Stimulated activated naive CD8-positive, alpha-beta T cell treated with anti-CD3 and anti-CD28 coated beads, Interleukin-15, Interleukin-2, amounts not matched to agents 100 ng/mL and 50 ng/mL, for 24 hours (primary cell): ENCODE data around the gene AATF.
A peak's percentile ranks its signal among the peaks of the same experiment; 100 is the strongest.

Experiments
- H3K27ac Mint-ChIP-seq: one replicate; pipeline ENCODE4 v1.8.0; 2021; ENCODE audit warnings: mild to moderate bottlenecking, mixed read lengths
- H3K27me3 Mint-ChIP-seq: one replicate; pipeline ENCODE4 v1.8.0; 2021; ENCODE audit warnings: mixed read lengths
- H3K36me3 Mint-ChIP-seq: one replicate; pipeline ENCODE4 v1.8.0; 2021; ENCODE audit warnings: low read depth, mixed read lengths
- H3K4me1 Mint-ChIP-seq: one replicate; pipeline ENCODE4 v1.8.0; 2021; ENCODE audit warnings: low read depth, mixed read lengths
- H3K4me3 Mint-ChIP-seq: one replicate; pipeline ENCODE4 v1.8.0; 2021; ENCODE audit warnings: mild to moderate bottlenecking, mixed read lengths
- H3K9me3 Mint-ChIP-seq: one replicate; pipeline ENCODE4 v1.8.0; 2021; ENCODE audit warnings: mixed read lengths

The AATF gene

DNA sequence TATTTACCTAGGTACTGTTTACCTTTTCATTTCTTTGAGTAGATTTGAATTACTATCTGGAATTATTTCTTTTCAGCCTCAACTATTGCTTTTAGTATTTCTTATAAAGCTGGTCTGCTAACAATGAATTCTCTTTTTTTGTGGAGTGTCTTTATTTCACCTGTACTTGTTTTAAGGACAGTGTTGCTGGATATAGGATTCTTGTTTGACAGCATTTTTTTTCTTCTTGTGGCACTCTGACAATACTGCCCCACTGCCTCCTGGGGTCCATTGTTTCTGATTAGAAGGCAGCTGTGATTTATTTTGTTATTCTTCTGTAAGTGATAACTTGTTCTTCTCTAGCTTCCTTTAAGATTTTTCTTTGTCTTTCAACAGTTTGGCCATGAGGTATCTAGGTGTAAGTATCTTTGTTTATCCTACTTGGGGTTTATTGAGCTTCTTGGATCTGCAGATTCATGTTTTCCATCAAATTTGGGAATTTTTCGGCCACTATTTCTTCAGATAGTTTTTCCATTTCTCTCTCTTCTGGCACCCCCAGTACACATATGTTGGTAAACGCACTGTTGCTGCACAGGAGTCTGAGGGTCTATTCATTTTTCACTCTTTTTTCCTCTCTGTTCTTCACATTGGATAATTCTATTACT lies 130.4 kb downstream of the AATF start:
- H3K36me3 Mint-ChIP-seq, result peaks cover 7% of the 10 kb centered on the region
- H3K4me3 Mint-ChIP-seq, result no peak overlapping the region
- no peaks in the 10 kb centered on the region for H3K27me3 Mint-ChIP-seq
- H3K27ac Mint-ChIP-seq, result no peak overlapping the region
- H3K9me3 Mint-ChIP-seq, result peaks cover 6% of the 10 kb centered on the region
- H3K4me1 Mint-ChIP-seq, result no peaks in the 10 kb centered on the region

DNA sequence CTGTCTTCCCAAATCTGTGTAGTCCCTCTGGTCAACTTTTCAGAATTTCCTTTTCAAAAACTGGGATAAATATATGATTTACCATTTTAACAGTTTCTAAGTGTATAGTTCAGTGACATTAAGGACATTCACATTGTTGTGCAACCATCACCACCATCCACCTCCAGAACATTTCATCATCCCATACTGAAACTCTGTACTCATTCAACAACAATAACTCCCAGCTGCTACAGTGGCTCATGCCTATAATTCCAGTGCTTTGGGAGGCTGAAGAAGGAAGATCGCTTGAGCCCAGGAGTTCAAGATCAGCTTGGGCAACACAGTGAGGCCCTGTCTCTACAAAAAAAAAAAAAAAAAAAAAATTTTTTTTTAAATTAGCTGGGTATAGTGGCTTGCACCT lies 131.0 kb downstream of the AATF start:
- Mint-ChIP-seq H3K4me1 (no peaks in the 10 kb centered on the region), H3K9me3 (peaks cover 6% of the 10 kb centered on the region), H3K27me3 (no peaks in the 10 kb centered on the region), H3K4me3 (no peak overlapping the region), H3K36me3 (peaks cover 7% of the 10 kb centered on the region), H3K27ac (no peak overlapping the region)

GRCh38 chr17:37081287-37081686 lies 132.5 kb downstream of the AATF start:
- Mint-ChIP-seq H3K4me1 (no peaks in the 10 kb centered on the region), H3K27me3 (no peaks in the 10 kb centered on the region), H3K9me3 (peaks cover 6% of the 10 kb centered on the region), H3K4me3 (no peak overlapping the region), H3K27ac (no peak overlapping the region), H3K36me3 (peaks cover 20% of the 10 kb centered on the region)

DNA sequence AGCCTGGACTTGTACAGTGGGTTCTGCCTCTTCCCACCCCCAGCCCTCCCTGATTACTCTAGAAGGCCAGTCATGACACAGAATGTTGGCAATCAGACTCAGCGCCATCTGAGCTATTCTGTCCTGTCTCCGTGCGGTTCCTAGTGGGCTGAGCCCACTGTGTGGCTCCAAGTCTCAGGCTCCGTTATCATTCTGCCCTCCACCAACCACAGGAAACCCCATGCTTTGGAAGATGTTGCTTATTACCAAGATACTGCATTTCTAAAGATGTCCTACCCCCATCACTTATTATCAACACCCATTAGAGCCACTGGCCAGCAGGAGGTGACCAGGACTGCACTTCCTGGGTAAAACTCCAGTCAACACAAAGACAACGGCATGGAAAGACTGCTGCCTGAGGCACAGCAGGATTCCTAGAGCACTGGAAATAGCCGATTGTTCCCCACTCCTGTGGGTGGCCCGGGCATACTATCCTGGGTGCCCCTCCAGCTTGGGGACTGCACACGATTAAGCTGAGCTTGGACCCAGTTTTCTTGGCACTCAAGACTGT lies 133.6 kb downstream of the AATF start:
- Mint-ChIP-seq H3K27me3 (no peaks in the 10 kb centered on the region), H3K36me3 (peaks cover 30% of the 10 kb centered on the region), H3K9me3 (peaks cover 6% of the 10 kb centered on the region), H3K27ac (no peak overlapping the region), H3K4me1 (no peaks in the 10 kb centered on the region), H3K4me3 (no peak overlapping the region)

GRCh38 chr17:37082985-37083384 lies 134.2 kb downstream of the AATF start:
- peaks cover 4% of the 10 kb centered on the region for H3K4me1 Mint-ChIP-seq
- peaks cover 6% of the 10 kb centered on the region for H3K9me3 Mint-ChIP-seq
- H3K36me3 Mint-ChIP-seq, result peaks cover 36% of the 10 kb centered on the region
- no peaks in the 10 kb centered on the region for H3K27me3 Mint-ChIP-seq
- H3K27ac Mint-ChIP-seq, result no peak overlapping the region
- no peak overlapping the region for H3K4me3 Mint-ChIP-seq

DNA sequence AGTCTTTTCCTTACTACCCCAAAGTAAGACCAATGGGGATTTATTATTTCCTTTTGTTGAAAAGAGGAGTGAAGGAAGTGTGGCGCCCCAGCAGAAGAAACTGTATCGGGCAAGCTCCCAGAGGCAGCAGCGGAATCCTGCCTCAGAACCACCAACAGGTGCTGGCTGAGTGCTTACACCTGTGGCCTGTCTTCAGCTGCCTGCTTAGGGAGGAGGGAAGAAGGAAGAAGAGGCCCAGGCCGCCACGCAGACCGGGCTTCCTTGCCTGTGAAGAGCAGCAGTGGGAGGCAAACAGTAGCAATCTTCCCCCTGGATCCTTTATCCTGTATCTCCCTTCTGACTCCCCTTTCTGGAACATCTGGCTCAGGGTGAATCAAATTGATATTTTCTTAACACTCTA lies 134.7 kb downstream of the AATF start:
- no peak overlapping the region for H3K4me3 Mint-ChIP-seq
- H3K27ac Mint-ChIP-seq, result no peak overlapping the region

GRCh38 chr17:37084372-37084771 lies 135.6 kb downstream of the AATF start:
- peaks cover 46% of the 10 kb centered on the region for H3K36me3 Mint-ChIP-seq
- peaks cover 18% of the 10 kb centered on the region for H3K4me1 Mint-ChIP-seq
- no peaks in the 10 kb centered on the region for H3K27me3 Mint-ChIP-seq
- peaks cover 4% of the 10 kb centered on the region for H3K9me3 Mint-ChIP-seq
- no peak overlapping the region for H3K4me3 Mint-ChIP-seq
- no peak overlapping the region for H3K27ac Mint-ChIP-seq

More for the DNA sequence above, 134.7 kb downstream of the AATF start:
- Mint-ChIP-seq H3K9me3 (peaks cover 6% of the 10 kb centered on the region), H3K36me3 (peaks cover 41% of the 10 kb centered on the region), H3K27me3 (no peaks in the 10 kb centered on the region), H3K4me1 (peaks cover 9% of the 10 kb centered on the region)

DNA sequence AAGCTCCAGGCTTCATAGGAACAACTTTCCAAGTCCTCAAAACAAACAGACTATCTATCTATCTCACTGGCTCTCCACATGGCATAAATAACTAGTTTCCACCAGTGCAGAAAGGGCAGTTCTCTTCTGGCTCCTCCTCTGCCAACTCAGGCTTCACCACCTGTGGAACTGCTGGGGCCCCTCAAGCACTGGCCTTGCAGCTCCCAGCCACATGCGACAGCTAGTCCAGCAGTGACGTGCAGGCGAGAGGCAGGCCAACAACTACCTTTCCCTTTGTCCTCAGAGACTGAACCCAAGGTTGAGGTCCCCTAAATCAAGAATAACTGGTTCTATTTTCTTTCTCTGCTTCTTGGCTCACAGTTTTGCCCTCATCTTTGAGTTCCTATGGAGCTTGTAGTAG lies 137.6 kb downstream of the AATF start:
- Mint-ChIP-seq H3K4me3 (no peak overlapping the region), H3K4me1 (peaks cover 37% of the 10 kb centered on the region), H3K27me3 (no peaks in the 10 kb centered on the region), H3K36me3 (peaks cover 61% of the 10 kb centered on the region), H3K9me3 (no peaks in the 10 kb centered on the region), H3K27ac (no peak overlapping the region)

- H3K4me1 Mint-ChIP-seq, result peaks cover 38% of the 10 kb centered on the region
Observed at GRCh38 chr17:37086948-37087347, 138.2 kb downstream of the AATF start.

DNA sequence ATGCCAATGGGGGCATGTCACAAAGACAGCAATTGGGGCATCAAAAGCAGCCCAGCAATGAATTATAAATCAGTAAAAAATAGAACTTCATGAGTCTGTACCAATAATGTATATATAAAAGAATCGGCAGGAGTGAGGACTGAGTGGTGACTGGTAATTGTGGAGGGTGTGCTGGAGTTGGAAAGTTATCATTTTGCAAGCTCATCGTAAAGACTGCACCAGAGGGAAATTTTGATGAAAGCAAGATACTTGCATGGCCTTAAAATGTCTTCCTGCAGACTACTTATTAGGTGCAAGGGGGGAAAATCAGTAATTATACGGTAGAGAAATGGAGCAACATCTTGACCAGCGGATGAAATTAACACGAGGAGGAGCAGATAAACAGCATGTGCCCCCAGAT lies 138.9 kb downstream of the AATF start:
- Mint-ChIP-seq H3K4me3 (no peak overlapping the region), H3K27me3 (no peaks in the 10 kb centered on the region), H3K36me3 (peaks cover 66% of the 10 kb centered on the region), H3K27ac (no peak overlapping the region), H3K9me3 (no peaks in the 10 kb centered on the region), H3K4me1 (peaks cover 42% of the 10 kb centered on the region)

More at GRCh38 chr17:37086948-37087347, 138.2 kb downstream of the AATF start:
- no peaks in the 10 kb centered on the region for H3K9me3 Mint-ChIP-seq
- no peak overlapping the region for H3K27ac Mint-ChIP-seq
- peaks cover 63% of the 10 kb centered on the region for H3K36me3 Mint-ChIP-seq
- no peak overlapping the region for H3K4me3 Mint-ChIP-seq
- no peaks in the 10 kb centered on the region for H3K27me3 Mint-ChIP-seq

DNA sequence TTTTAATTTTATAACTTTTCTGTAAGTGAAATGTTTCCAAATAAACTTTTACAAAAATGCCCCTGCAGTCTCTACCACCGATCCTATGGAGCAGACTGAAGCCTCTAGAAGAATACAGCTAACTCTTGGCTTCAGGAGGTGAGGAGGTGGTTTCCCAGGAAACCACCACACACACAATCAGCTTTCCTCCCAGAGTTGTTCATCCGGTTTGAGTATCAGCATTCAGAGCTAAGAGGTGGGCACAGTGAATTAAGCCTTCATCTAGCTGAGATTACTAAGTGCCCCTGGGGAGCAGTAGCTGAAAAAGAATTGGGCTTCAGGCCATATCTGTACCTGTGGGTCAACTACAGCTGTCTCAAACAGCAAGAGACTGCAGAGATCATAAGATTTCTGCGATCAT lies 139.7 kb downstream of the AATF start:
- H3K9me3 Mint-ChIP-seq, result no peaks in the 10 kb centered on the region

GRCh38 chr17:37088913-37089312 lies 140.2 kb downstream of the AATF start:
- Mint-ChIP-seq H3K36me3 (peaks cover 76% of the 10 kb centered on the region), H3K9me3 (no peaks in the 10 kb centered on the region), H3K4me1 (peaks cover 42% of the 10 kb centered on the region), H3K27me3 (no peaks in the 10 kb centered on the region), H3K27ac (peak overlapping the region; percentile 61), H3K4me3 (no peak overlapping the region)

More for the DNA sequence above, 139.7 kb downstream of the AATF start:
- Mint-ChIP-seq H3K27me3 (no peaks in the 10 kb centered on the region), H3K27ac (peak overlapping the region; percentile 61), H3K4me3 (no peak overlapping the region), H3K4me1 (peaks cover 42% of the 10 kb centered on the region), H3K36me3 (peaks cover 73% of the 10 kb centered on the region)

- Mint-ChIP-seq H3K4me1 (peaks cover 42% of the 10 kb centered on the region), H3K4me3 (peak overlapping the region; percentile 6), H3K27ac (peak overlapping the region; percentile 76), H3K27me3 (no peaks in the 10 kb centered on the region), H3K9me3 (no peaks in the 10 kb centered on the region), H3K36me3 (peaks cover 81% of the 10 kb centered on the region)
Observed at GRCh38 chr17:37089956-37090355, 141.2 kb downstream of the AATF start.

DNA sequence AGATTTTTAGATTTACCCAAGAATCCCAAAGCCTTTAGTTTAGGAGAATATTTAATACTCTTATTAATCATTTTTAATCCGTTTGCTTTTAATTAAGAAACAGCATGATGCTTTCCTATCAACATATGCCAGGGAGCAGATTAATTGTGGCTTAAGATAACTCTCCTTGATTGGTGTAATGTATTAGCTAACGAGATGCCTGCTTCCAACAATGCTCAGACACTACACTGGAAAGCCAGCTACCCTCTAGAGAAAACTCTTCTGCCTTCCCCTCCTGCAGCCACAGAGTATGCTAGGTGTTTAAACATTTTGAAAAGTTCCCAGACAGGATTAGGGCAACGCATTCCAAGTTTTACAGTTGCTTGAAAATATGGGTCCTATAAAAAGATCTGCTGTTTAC lies 142.2 kb downstream of the AATF start:
- Mint-ChIP-seq H3K9me3 (no peaks in the 10 kb centered on the region), H3K4me3 (no peak overlapping the region), H3K27me3 (no peaks in the 10 kb centered on the region), H3K36me3 (peaks cover 82% of the 10 kb centered on the region), H3K27ac (no peak overlapping the region), H3K4me1 (peaks cover 42% of the 10 kb centered on the region)

DNA sequence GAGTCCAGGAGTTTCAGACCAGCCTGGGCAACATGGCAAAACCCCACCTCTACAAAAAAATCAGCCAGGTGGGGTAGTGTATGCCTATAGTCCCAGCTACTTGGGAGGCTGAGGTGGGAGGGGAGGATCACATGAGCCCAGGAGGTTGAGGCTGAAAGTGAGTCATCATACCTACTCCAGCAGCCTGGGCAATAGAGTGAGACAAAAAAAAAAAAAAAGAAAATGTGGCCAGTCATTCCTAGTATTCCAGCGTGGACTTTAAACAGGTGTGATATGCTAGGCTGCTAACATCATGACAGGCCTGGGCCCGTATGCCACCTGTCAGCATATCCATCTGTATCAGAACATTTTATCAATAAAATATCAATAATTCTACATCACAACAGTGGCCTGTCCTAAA lies 143.3 kb downstream of the AATF start:
- H3K27me3 Mint-ChIP-seq, result no peaks in the 10 kb centered on the region
- H3K9me3 Mint-ChIP-seq, result no peaks in the 10 kb centered on the region
- no peak overlapping the region for H3K4me3 Mint-ChIP-seq
- peaks cover 83% of the 10 kb centered on the region for H3K36me3 Mint-ChIP-seq
- peaks cover 42% of the 10 kb centered on the region for H3K4me1 Mint-ChIP-seq
- peak overlapping the region; percentile 18 for H3K27ac Mint-ChIP-seq

DNA sequence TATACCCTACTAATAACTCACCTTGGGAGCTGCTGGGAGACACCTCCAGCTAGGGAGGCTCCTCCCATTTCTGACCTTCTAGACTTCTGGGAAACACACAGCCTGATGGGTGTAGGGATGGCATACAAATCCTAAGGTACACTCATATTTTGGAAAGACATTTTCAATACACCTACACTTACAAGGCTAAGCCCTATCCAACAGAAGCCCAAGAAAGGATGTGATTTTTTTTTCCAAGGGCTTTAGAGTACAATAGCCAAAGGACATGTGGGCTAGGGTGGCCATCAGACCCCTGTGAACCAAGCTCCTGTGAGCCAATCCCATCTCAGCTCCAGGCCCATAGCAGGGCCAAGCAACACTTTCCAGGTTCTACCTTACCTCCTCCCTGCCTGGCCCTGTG lies 143.9 kb downstream of the AATF start:
- H3K36me3 Mint-ChIP-seq, result peaks cover 83% of the 10 kb centered on the region
- H3K4me1 Mint-ChIP-seq, result peaks cover 41% of the 10 kb centered on the region
- no peak overlapping the region for H3K4me3 Mint-ChIP-seq
- no peak overlapping the region for H3K27ac Mint-ChIP-seq
- H3K27me3 Mint-ChIP-seq, result no peaks in the 10 kb centered on the region
- no peaks in the 10 kb centered on the region for H3K9me3 Mint-ChIP-seq
